Neural cell (in vitro differentiated cells): ENCODE results near the gene PDE4D. TPM values are rescaled to one million over a fixed set of nuclear protein-coding genes. Genes with fewer than 3 reads are reported as not detected.

Experiments used
- H2AFZ ChIP-seq: fragments of 200-600, 300-800 bp; sonication (generic), shearing (Covaris generic); 2 replicates; pipeline ENCODE4 v1.6.0; 2014; ENCODE audit warnings: low read depth, mild to moderate bottlenecking, antibody characterized with exemption, low read length, moderate library complexity
- H3F3A ChIP-seq: fragments of 200-600 bp; shearing (Covaris generic); 2 replicates; pipeline ENCODE4 v1.6.1; 2016; ENCODE audit warnings: mild to moderate bottlenecking, moderate library complexity, mixed read lengths, antibody characterized with exemption, low read length; ENCODE audit not compliant: insufficient read depth, poor library complexity, severe bottlenecking
- H3K27ac ChIP-seq: fragments of 200-600, 300-800 bp; sonication (generic), shearing (Covaris generic); 2 replicates; pipeline ENCODE4 v1.5.1; 2014; ENCODE audit warnings: mild to moderate bottlenecking, low read length, moderate library complexity
- H3K27me3 ChIP-seq: fragments of 300-800, 200-600 bp; sonication (generic), shearing (Covaris generic); 2 replicates; pipeline ENCODE4 v1.6.0; 2014; ENCODE audit warnings: mild to moderate bottlenecking, low read depth, low read length, moderate library complexity; ENCODE audit not compliant: insufficient read depth
- H3K36me3 ChIP-seq: fragments of 300-800, 200-600 bp; sonication (generic), shearing (Covaris generic); 2 replicates; pipeline ENCODE4 v1.5.1; 2014; ENCODE audit warnings: mild to moderate bottlenecking, antibody characterized with exemption, low read length, moderate library complexity; ENCODE audit not compliant: insufficient read depth
- H3K4me2 ChIP-seq: fragments of 300-800, 200-600 bp; sonication (generic), shearing (Covaris generic); 2 replicates; pipeline ENCODE4 v1.6.0; 2014; ENCODE audit warnings: mild to moderate bottlenecking, low read length
- H3K4me3 ChIP-seq: fragments of 300-800, 200-600 bp; sonication (generic), shearing (Covaris generic); 2 replicates; pipeline ENCODE4 v1.5.1; 2014; ENCODE audit warnings: mild to moderate bottlenecking, low read length, moderate library complexity
- H3K79me2 ChIP-seq: fragments of 200-600 bp; shearing (Covaris generic); replicated peaks from 2 replicates; pipeline ENCODE4 v1.6.0; 2014; ENCODE audit warnings: mild to moderate bottlenecking, low read length, moderate library complexity; ENCODE audit not compliant: insufficient read depth
- H3K9ac ChIP-seq: fragments of 300-800, 200-600 bp; sonication (generic), shearing (Covaris generic); 2 replicates; pipeline ENCODE4 v1.6.1; 2016; ENCODE audit warnings: mild to moderate bottlenecking, low read length, mixed read lengths
- H3K9me2 ChIP-seq: fragments of 200-600 bp; shearing (Covaris generic); 2 replicates; pipeline ENCODE4 v1.6.1; 2016; ENCODE audit warnings: mild to moderate bottlenecking, low read length, mixed read lengths; ENCODE audit not compliant: insufficient read depth
- H3K9me3 ChIP-seq: fragments of 200-600, 300-800 bp; sonication (generic), shearing (Covaris generic); 2 replicates; pipeline ENCODE4 v1.6.1; 2016; ENCODE audit warnings: mild to moderate bottlenecking, mixed run types, low read length, moderate library complexity, mixed read lengths
- H4K20me1 ChIP-seq: fragments of 200-600 bp; shearing (Covaris generic); 2 replicates; pipeline ENCODE4 v1.6.1; 2016; ENCODE audit warnings: mild to moderate bottlenecking, mixed run types; ENCODE audit not compliant: insufficient read depth
- EP300 ChIP-seq: fragments of 450-650 bp; conservative IDR thresholded peaks from 2 replicates; pipeline ENCODE4 v1.6.1; 2014; ENCODE audit warnings: antibody characterized with exemption, mild to moderate bottlenecking, moderate library complexity; ENCODE audit not compliant: poor library complexity, severe bottlenecking
- EZH2 ChIP-seq: fragments of 200-600, 300-800 bp; shearing (Covaris generic), sonication (generic); IDR thresholded peaks from 2 replicates; pipeline ENCODE4 v1.6.1; 2014; ENCODE audit warnings: antibody characterized with exemption, low read length, borderline replicate concordance, mild to moderate bottlenecking; ENCODE audit not compliant: insufficient read depth, poor library complexity, severe bottlenecking
- MXI1 ChIP-seq: fragments of 450-650 bp; conservative IDR thresholded peaks from 2 replicates; pipeline ENCODE4 v1.6.1; 2014; ENCODE audit warnings: antibody characterized with exemption, mild to moderate bottlenecking; ENCODE audit not compliant: poor library complexity, severe bottlenecking
- POLR2AphosphoS5 ChIP-seq: IDR thresholded peaks from 2 replicates; pipeline ENCODE4 v1.6.1; 2012
- RAD21 ChIP-seq: fragments of 450-650 bp; conservative IDR thresholded peaks from 2 replicates; pipeline ENCODE4 v1.6.1; 2014; ENCODE audit warnings: antibody characterized with exemption, mild to moderate bottlenecking, moderate library complexity
- SMC3 ChIP-seq: fragments of 450-650 bp; conservative IDR thresholded peaks from 2 replicates; pipeline ENCODE4 v1.6.1; 2014; ENCODE audit warnings: antibody characterized with exemption, mild to moderate bottlenecking, moderate library complexity; ENCODE audit not compliant: poor library complexity
- TAF1 ChIP-seq: IDR thresholded peaks from 2 replicates; pipeline ENCODE4 v1.6.1; 2012; ENCODE audit warnings: low read depth
- polyA plus RNA-seq: library from polyadenylated mRNA; depleted of rRNA; stranded (reverse); fragments of >200 nt; gene quantifications from 2 replicates; pipeline ENCODE4 v1.2.3, GENCODE V29; 2014
- TF ChIP-seq, protein P1 (sequence below): IDR thresholded peaks from 2 replicates; pipeline ENCODE4 v1.6.1; 2012; ENCODE audit warnings: borderline replicate concordance
- TF ChIP-seq, protein P2 (sequence below): fragments of 450-650 bp; IDR thresholded peaks from 2 replicates; pipeline ENCODE4 v1.5.1; 2014; ENCODE audit warnings: antibody characterized with exemption, mild to moderate bottlenecking, moderate library complexity; ENCODE audit not compliant: poor library complexity, severe bottlenecking

PDE4D gene
- polyA plus RNA-seq, 1 donor from 2014 or later: 42.8 TPM

DNA sequence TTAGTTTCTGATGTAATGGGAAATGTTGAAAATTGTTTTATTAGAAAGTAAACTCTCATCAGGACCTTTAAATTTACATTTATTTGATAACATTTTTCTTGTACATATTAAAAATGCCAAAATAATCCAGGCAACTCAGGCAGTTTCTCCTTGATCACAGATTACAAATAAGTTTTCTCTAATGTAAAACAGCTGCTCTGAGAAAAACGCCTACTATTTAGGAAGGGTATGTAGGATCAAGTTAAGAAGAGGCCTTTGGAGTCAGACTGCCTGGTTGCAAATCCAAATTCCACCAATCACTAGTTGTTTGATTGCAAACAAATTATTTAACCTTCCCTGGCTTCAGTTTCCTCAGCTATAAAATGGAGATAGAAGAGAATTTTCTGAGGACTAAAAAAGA, 610.8 kb downstream of the PDE4D start:
- H3K9me2 ChIP-seq: no peaks in the 10 kb centered on the region
- no peak overlapping the region for H3K9ac ChIP-seq
- no peak for TF ChIP-seq EZH2
- TF ChIP-seq, protein P1, sequence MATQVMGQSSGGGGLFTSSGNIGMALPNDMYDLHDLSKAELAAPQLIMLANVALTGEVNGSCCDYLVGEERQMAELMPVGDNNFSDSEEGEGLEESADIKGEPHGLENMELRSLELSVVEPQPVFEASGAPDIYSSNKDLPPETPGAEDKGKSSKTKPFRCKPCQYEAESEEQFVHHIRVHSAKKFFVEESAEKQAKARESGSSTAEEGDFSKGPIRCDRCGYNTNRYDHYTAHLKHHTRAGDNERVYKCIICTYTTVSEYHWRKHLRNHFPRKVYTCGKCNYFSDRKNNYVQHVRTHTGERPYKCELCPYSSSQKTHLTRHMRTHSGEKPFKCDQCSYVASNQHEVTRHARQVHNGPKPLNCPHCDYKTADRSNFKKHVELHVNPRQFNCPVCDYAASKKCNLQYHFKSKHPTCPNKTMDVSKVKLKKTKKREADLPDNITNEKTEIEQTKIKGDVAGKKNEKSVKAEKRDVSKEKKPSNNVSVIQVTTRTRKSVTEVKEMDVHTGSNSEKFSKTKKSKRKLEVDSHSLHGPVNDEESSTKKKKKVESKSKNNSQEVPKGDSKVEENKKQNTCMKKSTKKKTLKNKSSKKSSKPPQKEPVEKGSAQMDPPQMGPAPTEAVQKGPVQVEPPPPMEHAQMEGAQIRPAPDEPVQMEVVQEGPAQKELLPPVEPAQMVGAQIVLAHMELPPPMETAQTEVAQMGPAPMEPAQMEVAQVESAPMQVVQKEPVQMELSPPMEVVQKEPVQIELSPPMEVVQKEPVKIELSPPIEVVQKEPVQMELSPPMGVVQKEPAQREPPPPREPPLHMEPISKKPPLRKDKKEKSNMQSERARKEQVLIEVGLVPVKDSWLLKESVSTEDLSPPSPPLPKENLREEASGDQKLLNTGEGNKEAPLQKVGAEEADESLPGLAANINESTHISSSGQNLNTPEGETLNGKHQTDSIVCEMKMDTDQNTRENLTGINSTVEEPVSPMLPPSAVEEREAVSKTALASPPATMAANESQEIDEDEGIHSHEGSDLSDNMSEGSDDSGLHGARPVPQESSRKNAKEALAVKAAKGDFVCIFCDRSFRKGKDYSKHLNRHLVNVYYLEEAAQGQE: no peak
- TF ChIP-seq EP300: no peak
- no peak for TF ChIP-seq MXI1
- no peak for TF ChIP-seq POLR2AphosphoS5
- TF ChIP-seq, protein P2, sequence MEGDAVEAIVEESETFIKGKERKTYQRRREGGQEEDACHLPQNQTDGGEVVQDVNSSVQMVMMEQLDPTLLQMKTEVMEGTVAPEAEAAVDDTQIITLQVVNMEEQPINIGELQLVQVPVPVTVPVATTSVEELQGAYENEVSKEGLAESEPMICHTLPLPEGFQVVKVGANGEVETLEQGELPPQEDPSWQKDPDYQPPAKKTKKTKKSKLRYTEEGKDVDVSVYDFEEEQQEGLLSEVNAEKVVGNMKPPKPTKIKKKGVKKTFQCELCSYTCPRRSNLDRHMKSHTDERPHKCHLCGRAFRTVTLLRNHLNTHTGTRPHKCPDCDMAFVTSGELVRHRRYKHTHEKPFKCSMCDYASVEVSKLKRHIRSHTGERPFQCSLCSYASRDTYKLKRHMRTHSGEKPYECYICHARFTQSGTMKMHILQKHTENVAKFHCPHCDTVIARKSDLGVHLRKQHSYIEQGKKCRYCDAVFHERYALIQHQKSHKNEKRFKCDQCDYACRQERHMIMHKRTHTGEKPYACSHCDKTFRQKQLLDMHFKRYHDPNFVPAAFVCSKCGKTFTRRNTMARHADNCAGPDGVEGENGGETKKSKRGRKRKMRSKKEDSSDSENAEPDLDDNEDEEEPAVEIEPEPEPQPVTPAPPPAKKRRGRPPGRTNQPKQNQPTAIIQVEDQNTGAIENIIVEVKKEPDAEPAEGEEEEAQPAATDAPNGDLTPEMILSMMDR: no peak
- no peak for TF ChIP-seq SMC3
- no peak for TF ChIP-seq TAF1
- no peak for TF ChIP-seq RAD21
- H3F3A ChIP-seq: no peaks in the 10 kb centered on the region
- H3K36me3 ChIP-seq: no peaks in the 10 kb centered on the region
- H3K27ac ChIP-seq: no peak overlapping the region
- H3K79me2 ChIP-seq: no peaks in the 10 kb centered on the region
- no peak overlapping the region for H3K4me3 ChIP-seq
- H3K4me2 ChIP-seq: no peak overlapping the region
- no peak overlapping the region for H2AFZ ChIP-seq
- H3K27me3 ChIP-seq: no peaks in the 10 kb centered on the region
- H3K9me3 ChIP-seq: no peaks in the 10 kb centered on the region
- H4K20me1 ChIP-seq: no peaks in the 10 kb centered on the region

DNA sequence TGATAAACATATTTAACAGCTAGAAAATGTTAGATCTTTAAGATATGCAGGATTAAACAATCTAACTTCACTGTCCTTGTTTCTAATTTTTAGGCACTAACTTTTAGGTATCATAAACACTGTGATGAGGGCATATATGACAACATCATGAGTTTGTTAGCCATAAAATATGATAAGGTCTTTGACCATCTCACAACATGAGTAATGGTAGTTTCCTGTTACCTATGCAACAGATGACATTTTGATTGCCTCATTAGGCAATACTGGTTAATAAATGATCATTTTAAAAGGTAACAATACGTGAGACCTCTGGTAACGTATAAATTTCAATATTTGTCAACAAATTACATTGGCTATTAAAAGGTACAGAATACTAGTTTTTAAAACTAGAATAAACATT, 613.5 kb downstream of the PDE4D start:
- Histone ChIP-seq H3K9ac (no peak overlapping the region), H3K79me2 (no peaks in the 10 kb centered on the region), H3F3A (no peaks in the 10 kb centered on the region), H3K9me3 (no peaks in the 10 kb centered on the region), H2AFZ (no peak overlapping the region), H4K20me1 (no peaks in the 10 kb centered on the region), H3K4me2 (no peak overlapping the region), H3K27me3 (no peaks in the 10 kb centered on the region), H3K9me2 (no peaks in the 10 kb centered on the region), H3K4me3 (no peak overlapping the region), H3K27ac (no peak overlapping the region), H3K36me3 (no peaks in the 10 kb centered on the region)
- TF ChIP-seq, protein P2: no peak
- TF ChIP-seq SMC3 (no peak), EZH2 (no peak), MXI1 (no peak), TAF1 (no peak), POLR2AphosphoS5 (no peak), RAD21 (no peak), EP300 (no peak)
- TF ChIP-seq, protein P1: no peak
